ENCODE results near the gene SERPINA12.

- TF ChIP-seq MYC (IDR thresholded peaks at IDR 0.05; ENCODE audit: borderline replicate concordance, low read length) (no peak), MAFK (IDR thresholded peaks at IDR 0.05; ENCODE audit: partially characterized antibody) (no peak), MAZ (IDR thresholded peaks at IDR 0.05; ENCODE audit: borderline replicate concordance, low read depth, low read length) (no peak), CTCF (IDR thresholded peaks at IDR 0.05) (no peak), REST (IDR thresholded peaks at IDR 0.05) (no peak), KDM5A (IDR thresholded peaks at IDR 0.05) (no peak)
Observed at GRCh38 chr14:94517248-94517640, 8.0 kb upstream of the SERPINA12 start.
